ENCODE data around the gene LRRC3.

LRRC3 gene

GRCh38 chr21:44450999-44451398, 4.3 kb upstream of the LRRC3 start:
- FAIRE-seq = no peak
- TF ChIP-seq POLR2A (IDR thresholded peaks at IDR 0.05; ENCODE audit: low read depth, low read length) = no peak

GRCh38 chr21:44453120-44453519, 2.2 kb upstream of the LRRC3 start:
- FAIRE-seq (no peak), DNase-seq (ENCODE audit: insufficient read length, low spot score) (no peak)
- TF ChIP-seq POLR2A (IDR thresholded peaks at IDR 0.05; ENCODE audit: low read depth, low read length) = no peak

More at GRCh38 chr21:44450999-44451398, 4.3 kb upstream of the LRRC3 start:
- no peak for DNase-seq (ENCODE audit: insufficient read length, low spot score)

- TF ChIP-seq POLR2A (IDR thresholded peaks at IDR 0.05; ENCODE audit: low read depth, low read length) = no peak
- FAIRE-seq = no peak
- DNase-seq (ENCODE audit: insufficient read length, low spot score) = no peak
Measured at GRCh38 chr21:44454058-44454457, 1.3 kb upstream of the LRRC3 start.

- TF ChIP-seq POLR2A (IDR thresholded peaks at IDR 0.05; ENCODE audit: low read depth, low read length) = no peak
- DNase-seq (ENCODE audit: insufficient read length, low spot score) (no peak), FAIRE-seq (no peak)
Measured at GRCh38 chr21:44455524-44456213, 359 bp downstream of the LRRC3 start.

- no peak for TF ChIP-seq POLR2A (IDR thresholded peaks at IDR 0.05; ENCODE audit: low read depth, low read length)
- FAIRE-seq = no peak
- DNase-seq (ENCODE audit: insufficient read length, low spot score) = no peak
Measured at GRCh38 chr21:44456214-44456914, 1.1 kb downstream of the LRRC3 start.

- DNase-seq (ENCODE audit: insufficient read length, low spot score) (no peak), FAIRE-seq (no peak)
- TF ChIP-seq POLR2A (IDR thresholded peaks at IDR 0.05; ENCODE audit: low read depth, low read length) = no peak
Measured at GRCh38 chr21:44456915-44457736, 1.8 kb downstream of the LRRC3 start.

- FAIRE-seq (no peak), DNase-seq (ENCODE audit: insufficient read length, low spot score) (no peak)
- no peak for TF ChIP-seq POLR2A (IDR thresholded peaks at IDR 0.05; ENCODE audit: low read depth, low read length)
Measured at GRCh38 chr21:44458971-44459711, 3.8 kb downstream of the LRRC3 start.

- no peak for FAIRE-seq
- TF ChIP-seq POLR2A (IDR thresholded peaks at IDR 0.05; ENCODE audit: low read depth, low read length) = no peak
- DNase-seq (ENCODE audit: insufficient read length, low spot score) = no peak
Measured at GRCh38 chr21:44459712-44460440, 4.6 kb downstream of the LRRC3 start.

- DNase-seq (ENCODE audit: insufficient read length, low spot score) (no peak), FAIRE-seq (no peak)
- no peak for TF ChIP-seq POLR2A (IDR thresholded peaks at IDR 0.05; ENCODE audit: low read depth, low read length)
Measured at GRCh38 chr21:44460441-44460755, 5.1 kb downstream of the LRRC3 start.

- no peak for TF ChIP-seq POLR2A (IDR thresholded peaks at IDR 0.05; ENCODE audit: low read depth, low read length)
- DNase-seq (ENCODE audit: insufficient read length, low spot score) (no peak), FAIRE-seq (no peak)
Measured at GRCh38 chr21:44461005-44461404, 5.7 kb downstream of the LRRC3 start.

GRCh38 chr21:44461464-44462001, 6.2 kb downstream of the LRRC3 start:
- TF ChIP-seq POLR2A (IDR thresholded peaks at IDR 0.05; ENCODE audit: low read depth, low read length) = no peak
- FAIRE-seq (no peak), DNase-seq (ENCODE audit: insufficient read length, low spot score) (no peak)

GRCh38 chr21:44462086-44462833, 7.0 kb downstream of the LRRC3 start:
- TF ChIP-seq POLR2A (IDR thresholded peaks at IDR 0.05; ENCODE audit: low read depth, low read length) = no peak
- DNase-seq (ENCODE audit: insufficient read length, low spot score) (no peak), FAIRE-seq (no peak)

Data from H54 (cell line).